GM12878 (cell line): ENCODE data around the gene ACOT7.

Experiments used
- ATF2 ChIP-seq: IDR thresholded peaks from 2 replicates; pipeline ENCODE4 v1.6.1; 2012; ENCODE audit warnings: low read length, inconsistent platforms
- CEBPB ChIP-seq, 2 experiments: fragments of 150-350 bp in 1 of 2; IDR thresholded peaks; 2 replicates each; pipeline ENCODE4 v1.6.1; 2012 to 2014; ENCODE audit warnings: low read depth in 2 of 2, low read length in 2 of 2, borderline replicate concordance in 1 of 2, inconsistent platforms in 1 of 2
- CREB1 ChIP-seq: IDR thresholded peaks from 2 replicates; pipeline ENCODE4 v1.6.1; 2012; ENCODE audit warnings: low read depth, mild to moderate bottlenecking, inconsistent platforms
- CTCF ChIP-seq, 3 experiments: IDR thresholded peaks in 2 of 3; conservative IDR thresholded peaks in 1 of 3; 2 replicates each; pipeline ENCODE4 v1.5.1; 2011; ENCODE audit warnings: low read depth in 3 of 3, low read length in 3 of 3, mild to moderate bottlenecking in 3 of 3, control low read depth in 2 of 3, moderate library complexity in 2 of 3, inconsistent platforms in 1 of 3, mixed read lengths in 1 of 3; ENCODE audit not compliant: control insufficient read depth in 2 of 3, insufficient read depth in 1 of 3; ENCODE audit errors: extremely low read depth in 1 of 3
- EZH2 ChIP-seq: IDR thresholded peaks from 2 replicates; pipeline ENCODE4 v1.6.1; 2012; ENCODE audit warnings: low read depth, mild to moderate bottlenecking, control low read depth, inconsistent platforms, low read length, borderline replicate concordance; ENCODE audit not compliant: control insufficient read depth
- HCFC1 ChIP-seq: fragments of 150-350 bp; IDR thresholded peaks from 2 replicates; pipeline ENCODE4 v1.6.1; 2014; ENCODE audit warnings: low read length
- IRF3 ChIP-seq: fragments of 450-650 bp; IDR thresholded peaks from 2 replicates; pipeline ENCODE4 v1.6.1; 2014; ENCODE audit warnings: mild to moderate bottlenecking
- NRF1 ChIP-seq: conservative IDR thresholded peaks from 2 replicates; pipeline ENCODE4 v1.6.1; 2011; ENCODE audit warnings: mild to moderate bottlenecking, low read depth, low read length, improper control_type of control experiment
- RAD21 ChIP-seq: IDR thresholded peaks from 2 replicates; pipeline ENCODE4 v1.6.1; 2011; ENCODE audit warnings: mild to moderate bottlenecking, low read depth, low read length, moderate library complexity; ENCODE audit not compliant: insufficient read depth
- RFX5 ChIP-seq: IDR thresholded peaks from 2 replicates; pipeline ENCODE4 v1.6.1; 2011; ENCODE audit warnings: low read depth, low read length, improper control_type of control experiment
- SMARCA5 ChIP-seq: fragments of 450-650 bp; IDR thresholded peaks from 2 replicates; pipeline ENCODE4 v1.6.1; 2017; ENCODE audit warnings: mild to moderate bottlenecking
- SMC3 ChIP-seq: IDR thresholded peaks from 2 replicates; pipeline ENCODE4 v1.6.1; 2011; ENCODE audit warnings: low read length, improper control_type of control experiment, borderline replicate concordance
- TCF3 ChIP-seq: IDR thresholded peaks from 2 replicates; pipeline ENCODE4 v1.6.1; 2012; ENCODE audit warnings: low read depth, mild to moderate bottlenecking, low read length, borderline replicate concordance; ENCODE audit not compliant: insufficient read depth

GRCh38 chr1:6414881-6415626 is 21.5 kb upstream of the ACOT7 start:
- no peak for TF ChIP-seq NRF1
- no peak for TF ChIP-seq CTCF (IDR thresholded peaks at IDR 0.05 in 2 of 3, conservative IDR thresholded peaks at IDR 0.05 in 1 of 3; ENCODE audit: control insufficient read depth in 2 of 3, extremely low read depth in 1 of 3, insufficient read depth in 1 of 3, low read depth in 3 of 3, low read length in 3 of 3)
- TF ChIP-seq SMARCA5, result no peak
- TF ChIP-seq CEBPB (IDR thresholded peaks at IDR 0.05; ENCODE audit: borderline replicate concordance in 1 of 2, low read depth in 2 of 2, low read length in 2 of 2), result no peak
- no peak for TF ChIP-seq IRF3
- TF ChIP-seq RFX5, result no peak
- TF ChIP-seq CREB1, result no peak
- no peak for TF ChIP-seq SMC3
- TF ChIP-seq EZH2, result no peak
- TF ChIP-seq TCF3, result no peak
- TF ChIP-seq RAD21, result no peak
- TF ChIP-seq HCFC1, result no peak
- no peak for TF ChIP-seq ATF2
